Glutamatergic neuron (in vitro differentiated cells): Measurements from ENCODE around the gene F2R. TPM values are rescaled to one million over a fixed set of nuclear protein-coding genes. Genes with fewer than 3 reads are reported as not detected.

Experiments
- DNase-seq: peaks from one replicate; pipeline ENCODE4 v3.0.0; 2022
- H3K27ac Mint-ChIP-seq: one replicate; pipeline ENCODE4 v1.8.0; 2020; ENCODE audit warnings: mild to moderate bottlenecking, mixed read lengths, inconsistent platforms; ENCODE audit not compliant: unreplicated experiment
- H3K27me3 Mint-ChIP-seq: one replicate; pipeline ENCODE4 v1.8.0; 2020; ENCODE audit warnings: mild to moderate bottlenecking, moderate library complexity, mixed read lengths, inconsistent platforms; ENCODE audit not compliant: unreplicated experiment
- H3K36me3 Mint-ChIP-seq: one replicate; pipeline ENCODE4 v1.8.0; 2020; ENCODE audit warnings: mild to moderate bottlenecking, mixed read lengths, inconsistent platforms; ENCODE audit not compliant: unreplicated experiment
- H3K4me1 Mint-ChIP-seq: one replicate; pipeline ENCODE4 v1.8.0; 2020; ENCODE audit warnings: mild to moderate bottlenecking, low read depth, mixed read lengths, inconsistent platforms; ENCODE audit not compliant: unreplicated experiment
- H3K4me3 Mint-ChIP-seq: one replicate; pipeline ENCODE4 v1.8.0; 2020; ENCODE audit warnings: mild to moderate bottlenecking, mixed read lengths, inconsistent platforms; ENCODE audit not compliant: unreplicated experiment
- H3K9me3 Mint-ChIP-seq: one replicate; pipeline ENCODE4 v1.8.0; 2020; ENCODE audit warnings: mild to moderate bottlenecking, moderate library complexity, mixed read lengths, inconsistent platforms; ENCODE audit not compliant: unreplicated experiment
- CTCF ChIP-seq: fragments of 200-600 bp; sonication (generic); IDR thresholded peaks from one replicate; pipeline ENCODE4 v1.5.0; 2021; ENCODE audit not compliant: partially characterized antibody, unreplicated experiment
- total RNA-seq: library from RNA; stranded (reverse); fragmentation: NEBNext Ultra II Directional; extraction: Animal tissue kit (Norgen Biotek cat#: 25700); gene quantifications from one replicate; pipeline ENCODE4 v1.2.1, GENCODE V29; 2021; ENCODE audit not compliant: unreplicated experiment

F2R gene
- total RNA-seq, 1 donor from 2014 or later, result 59.3 TPM

- no peaks in the 10 kb centered on the region for H3K9me3 Mint-ChIP-seq
- TF ChIP-seq CTCF, result no peak
- H3K4me3 Mint-ChIP-seq, result no peak overlapping the region
- H3K27me3 Mint-ChIP-seq, result no peaks in the 10 kb centered on the region
- no peak for DNase-seq
- H3K4me1 Mint-ChIP-seq, result no peaks in the 10 kb centered on the region
- H3K27ac Mint-ChIP-seq, result no peak overlapping the region
- H3K36me3 Mint-ChIP-seq, result no peaks in the 10 kb centered on the region
Measured at GRCh38 chr5:76681287-76681686, 34.6 kb upstream of the F2R start.

- no peaks in the 10 kb centered on the region for H3K36me3 Mint-ChIP-seq
- H3K9me3 Mint-ChIP-seq, result no peaks in the 10 kb centered on the region
- no peaks in the 10 kb centered on the region for H3K4me1 Mint-ChIP-seq
- no peak for DNase-seq
- no peak for TF ChIP-seq CTCF
- no peaks in the 10 kb centered on the region for H3K27me3 Mint-ChIP-seq
- H3K27ac Mint-ChIP-seq, result no peak overlapping the region
- H3K4me3 Mint-ChIP-seq, result no peak overlapping the region
Measured at GRCh38 chr5:76682387-76682786, 33.5 kb upstream of the F2R start.

- Mint-ChIP-seq H3K4me1 (no peaks in the 10 kb centered on the region), H3K36me3 (no peaks in the 10 kb centered on the region), H3K27me3 (no peaks in the 10 kb centered on the region), H3K9me3 (no peaks in the 10 kb centered on the region), H3K27ac (no peak overlapping the region), H3K4me3 (no peak overlapping the region)
- no peak for TF ChIP-seq CTCF
- DNase-seq, result no peak
Measured at GRCh38 chr5:76683816-76684731, 31.9 kb upstream of the F2R start.

GRCh38 chr5:76684756-76685519 lies 31.0 kb upstream of the F2R start:
- Mint-ChIP-seq H3K27ac (no peak overlapping the region), H3K36me3 (no peaks in the 10 kb centered on the region), H3K4me1 (no peaks in the 10 kb centered on the region), H3K4me3 (no peak overlapping the region), H3K27me3 (no peaks in the 10 kb centered on the region), H3K9me3 (no peaks in the 10 kb centered on the region)
- no peak for DNase-seq
- no peak for TF ChIP-seq CTCF

GRCh38 chr5:76685704-76686103 lies 30.2 kb upstream of the F2R start:
- no peak for TF ChIP-seq CTCF
- H3K4me1 Mint-ChIP-seq, result no peaks in the 10 kb centered on the region
- H3K27ac Mint-ChIP-seq, result no peak overlapping the region
- H3K9me3 Mint-ChIP-seq, result no peaks in the 10 kb centered on the region
- no peak overlapping the region for H3K4me3 Mint-ChIP-seq
- no peaks in the 10 kb centered on the region for H3K36me3 Mint-ChIP-seq
- no peaks in the 10 kb centered on the region for H3K27me3 Mint-ChIP-seq
- no peak for DNase-seq
